ENCODE measurements around the gene LPCAT1. TPM values are rescaled to one million over a fixed set of nuclear protein-coding genes. Genes with fewer than 3 reads are reported as not detected.

Gene LPCAT1
- total RNA-seq, 2 experiments from 2014 or later: 60.8 to 68.3 TPM

DNA sequence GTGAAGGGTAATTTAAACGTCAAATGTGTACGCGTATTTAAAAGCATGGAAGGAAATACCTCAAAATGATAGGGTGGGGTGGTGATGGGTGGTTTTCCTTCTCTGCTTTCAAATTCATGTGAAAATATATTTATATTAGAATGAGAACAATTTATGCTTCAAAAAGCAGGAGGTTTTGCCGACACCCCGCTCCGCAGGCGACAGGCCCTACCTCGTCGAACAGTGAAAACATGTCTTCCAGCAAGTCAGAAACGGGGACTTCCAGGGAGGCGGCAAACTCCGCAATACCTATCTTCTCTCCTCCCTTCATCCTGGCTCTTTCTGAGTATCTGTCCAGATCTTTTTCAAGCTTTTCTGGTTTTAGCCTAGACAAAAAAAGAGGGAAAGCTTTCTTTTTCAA lies 50.0 kb downstream of the LPCAT1 start:
- ChIA-PET POLR2A (no interaction called here), CTCF (interaction anchor here (1.3 kb wide), 1 partner anchor 171 kb away, joined by 5 read pairs; no protein-coding TSS in a partner anchor)
- H3K27me3 Mint-ChIP-seq (ENCODE audit: low read depth): no peaks in the 10 kb centered on the region
- ATAC-seq: no peak
- no peaks in the 10 kb centered on the region for H3K9me3 Mint-ChIP-seq (ENCODE audit: insufficient read depth)
- no peak for DNase-seq
- no peak overlapping the region for H3K4me3 Mint-ChIP-seq
- H3K27ac Mint-ChIP-seq: no peak overlapping the region
- H3K36me3 Mint-ChIP-seq (ENCODE audit: low read depth): peaks cover 9% of the 10 kb centered on the region
- no peaks in the 10 kb centered on the region for H3K4me1 Mint-ChIP-seq (ENCODE audit: low read depth)

DNA sequence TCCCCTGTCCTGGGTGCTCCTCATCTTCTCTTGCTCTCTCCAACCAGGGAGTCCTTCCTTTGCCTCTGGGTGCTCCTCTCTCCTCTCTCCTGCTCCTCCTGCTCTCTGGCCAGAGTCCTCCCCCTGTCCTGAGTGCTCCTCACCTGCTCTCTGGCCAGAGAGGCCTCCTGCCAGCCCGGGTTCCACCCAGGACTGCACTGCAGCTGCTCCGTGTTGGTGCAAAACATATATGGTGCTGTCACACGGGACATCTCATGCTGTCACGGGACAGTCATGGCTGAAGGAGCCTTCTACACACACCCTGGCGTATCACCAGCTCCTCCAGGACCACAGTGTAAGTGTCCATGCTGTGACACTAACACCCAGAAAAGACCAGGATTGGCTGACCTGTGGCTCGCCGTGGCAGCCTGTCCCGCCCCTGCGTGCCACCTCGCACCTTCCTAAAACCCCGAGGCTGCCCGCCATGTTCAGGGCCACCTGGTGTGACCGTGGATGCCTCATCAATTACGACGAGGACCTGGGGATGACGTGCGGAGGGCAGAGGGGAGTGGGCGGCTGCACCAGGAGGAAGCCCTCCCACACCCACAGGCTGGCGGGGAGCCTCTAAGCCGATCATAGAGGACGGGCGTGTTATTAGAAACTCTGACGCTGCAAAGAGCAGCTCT lies 50.7 kb downstream of the LPCAT1 start:
- H3K36me3 Mint-ChIP-seq (ENCODE audit: low read depth): peaks cover 12% of the 10 kb centered on the region
- no peak for ATAC-seq
- POLR2A ChIA-PET: no interaction called here

DNA sequence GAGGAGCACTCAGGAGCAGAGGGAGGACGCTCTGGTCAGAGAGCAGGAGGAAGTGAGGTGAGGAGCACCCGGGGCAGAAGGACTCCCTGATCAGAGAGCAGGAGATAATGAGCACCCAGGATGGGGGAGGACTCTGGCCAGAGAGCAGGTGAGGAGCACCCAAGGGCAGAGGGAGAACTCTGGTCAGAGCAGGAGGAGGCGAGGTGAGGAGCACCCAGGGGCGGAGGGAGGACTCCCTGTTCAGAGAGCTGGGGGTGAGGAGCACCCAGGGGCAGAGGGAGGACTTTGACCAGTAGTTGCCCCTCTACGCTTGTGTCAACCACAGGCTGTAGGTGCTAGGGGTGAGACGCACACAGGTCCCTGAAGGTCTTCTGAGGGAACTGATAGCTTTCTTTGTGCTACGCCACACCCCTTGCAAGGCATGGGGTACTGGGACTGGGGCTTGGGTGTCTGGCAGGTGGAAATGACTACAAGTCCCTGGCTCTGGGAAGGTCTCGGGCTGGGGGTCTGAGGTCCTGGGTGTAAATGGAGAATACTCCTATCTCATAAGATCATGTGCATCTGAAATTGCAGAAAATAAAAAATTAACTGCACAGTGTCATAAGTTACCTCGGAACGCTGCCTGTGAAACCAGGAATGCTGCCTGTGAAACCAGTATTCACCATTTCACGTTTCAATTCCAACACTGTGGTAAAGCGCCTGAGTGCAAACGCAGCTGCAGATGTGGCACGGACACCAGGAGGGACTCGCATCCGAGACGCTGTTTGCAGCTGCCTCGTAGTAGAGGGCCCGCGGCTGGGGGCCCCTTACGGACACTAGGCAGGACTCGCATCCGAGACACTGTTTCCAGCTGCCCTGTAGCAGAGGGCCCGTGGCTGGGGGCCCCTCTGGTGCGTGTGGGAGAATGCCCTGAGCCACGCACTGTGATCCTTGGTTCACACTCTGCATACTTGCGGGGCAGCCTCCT lies 51.5 kb downstream of the LPCAT1 start:
- DNase-seq: no peak

More for the DNA sequence above, 50.7 kb downstream of the LPCAT1 start:
- no peak overlapping the region for H3K4me3 Mint-ChIP-seq
- no peak overlapping the region for H3K27ac Mint-ChIP-seq
- CTCF ChIA-PET: no interaction called here
- DNase-seq: no peak
- H3K27me3 Mint-ChIP-seq (ENCODE audit: low read depth): no peaks in the 10 kb centered on the region
- H3K4me1 Mint-ChIP-seq (ENCODE audit: low read depth): no peaks in the 10 kb centered on the region
- no peaks in the 10 kb centered on the region for H3K9me3 Mint-ChIP-seq (ENCODE audit: insufficient read depth)

DNA sequence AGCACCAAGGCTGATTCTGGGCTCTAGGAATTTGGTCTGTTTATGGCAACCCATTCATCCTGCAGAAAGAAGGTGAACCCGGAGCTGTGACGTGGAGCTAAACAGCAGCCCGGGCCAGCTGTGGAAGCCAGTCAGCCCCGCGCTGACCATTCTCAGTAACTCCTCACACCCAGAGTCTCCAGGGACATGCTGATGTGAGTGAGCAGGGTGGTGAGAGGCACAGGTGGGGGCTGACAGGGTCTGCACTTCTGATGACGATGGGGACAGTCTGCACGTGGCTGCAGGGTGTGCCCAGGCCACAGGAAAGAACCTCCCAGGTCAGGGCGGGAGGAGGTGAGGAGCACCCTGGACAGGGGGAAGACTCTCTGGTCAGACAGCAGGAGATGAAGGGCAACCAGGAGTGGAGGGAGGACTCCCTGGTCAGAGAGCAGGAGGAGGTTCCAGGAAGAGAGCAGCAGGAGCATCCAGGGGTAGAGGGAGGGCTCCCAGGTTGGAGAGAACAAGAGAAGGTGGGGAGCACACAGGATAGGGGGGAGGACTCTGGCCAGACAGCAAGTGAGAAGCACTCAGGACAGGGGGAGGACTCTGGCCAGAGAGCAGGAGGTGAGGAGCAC lies 52.4 kb downstream of the LPCAT1 start:
- H3K27me3 Mint-ChIP-seq (ENCODE audit: low read depth): no peaks in the 10 kb centered on the region
- POLR2A ChIA-PET: no interaction called here
- no peaks in the 10 kb centered on the region for H3K4me1 Mint-ChIP-seq (ENCODE audit: low read depth)
- H3K4me3 Mint-ChIP-seq: no peak overlapping the region
- CTCF ChIA-PET: interaction anchor here (1.8 kb wide), 1 partner anchor 8 kb away, joined by 4 read pairs; no protein-coding TSS in a partner anchor
- no peak overlapping the region for H3K27ac Mint-ChIP-seq
- no peak for ATAC-seq
- no peak for DNase-seq
- no peaks in the 10 kb centered on the region for H3K9me3 Mint-ChIP-seq (ENCODE audit: insufficient read depth)
- H3K36me3 Mint-ChIP-seq (ENCODE audit: low read depth): peaks cover 21% of the 10 kb centered on the region

More for the DNA sequence above, 51.5 kb downstream of the LPCAT1 start:
- H3K9me3 Mint-ChIP-seq (ENCODE audit: insufficient read depth): no peaks in the 10 kb centered on the region
- no peaks in the 10 kb centered on the region for H3K4me1 Mint-ChIP-seq (ENCODE audit: low read depth)
- H3K4me3 Mint-ChIP-seq: no peak overlapping the region
- no peak for ATAC-seq
- H3K27me3 Mint-ChIP-seq (ENCODE audit: low read depth): no peaks in the 10 kb centered on the region
- ChIA-PET CTCF (no interaction called here), POLR2A (no interaction called here)
- H3K36me3 Mint-ChIP-seq (ENCODE audit: low read depth): peaks cover 17% of the 10 kb centered on the region
- H3K27ac Mint-ChIP-seq: no peak overlapping the region

DNA sequence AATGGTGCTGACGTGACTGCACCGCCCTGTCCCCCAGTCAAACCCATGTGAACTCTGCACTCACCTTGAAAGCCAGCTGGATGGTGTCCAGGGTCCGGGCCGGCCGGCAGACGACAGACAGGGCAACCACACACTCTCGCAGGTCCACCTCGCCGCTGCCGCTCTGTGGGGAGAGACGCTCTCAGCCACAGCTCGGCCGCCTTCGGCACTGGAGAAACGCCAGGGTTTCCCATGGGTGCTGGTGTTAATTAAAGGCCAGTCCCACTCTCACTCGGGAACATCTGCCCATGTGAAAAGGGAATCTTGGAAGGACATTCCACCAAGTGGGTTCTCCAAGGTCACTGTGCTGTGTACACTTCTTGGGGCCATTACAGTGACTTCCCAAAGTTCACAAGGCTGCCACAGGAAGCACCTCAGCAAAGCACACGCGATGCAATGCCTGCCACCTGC lies 53.0 kb downstream of the LPCAT1 start:
- Mint-ChIP-seq H3K27me3 (ENCODE audit: low read depth) (no peaks in the 10 kb centered on the region), H3K27ac (no peak overlapping the region), H3K4me1 (ENCODE audit: low read depth) (no peaks in the 10 kb centered on the region), H3K9me3 (ENCODE audit: insufficient read depth) (no peaks in the 10 kb centered on the region), H3K4me3 (no peak overlapping the region), H3K36me3 (ENCODE audit: low read depth) (peaks cover 26% of the 10 kb centered on the region)
- DNase-seq (no peak), ATAC-seq (no peak)
- ChIA-PET CTCF (interaction anchor here (1.8 kb wide), 1 partner anchor 9 kb away, joined by 4 read pairs; no protein-coding TSS in a partner anchor), POLR2A (no interaction called here)

DNA sequence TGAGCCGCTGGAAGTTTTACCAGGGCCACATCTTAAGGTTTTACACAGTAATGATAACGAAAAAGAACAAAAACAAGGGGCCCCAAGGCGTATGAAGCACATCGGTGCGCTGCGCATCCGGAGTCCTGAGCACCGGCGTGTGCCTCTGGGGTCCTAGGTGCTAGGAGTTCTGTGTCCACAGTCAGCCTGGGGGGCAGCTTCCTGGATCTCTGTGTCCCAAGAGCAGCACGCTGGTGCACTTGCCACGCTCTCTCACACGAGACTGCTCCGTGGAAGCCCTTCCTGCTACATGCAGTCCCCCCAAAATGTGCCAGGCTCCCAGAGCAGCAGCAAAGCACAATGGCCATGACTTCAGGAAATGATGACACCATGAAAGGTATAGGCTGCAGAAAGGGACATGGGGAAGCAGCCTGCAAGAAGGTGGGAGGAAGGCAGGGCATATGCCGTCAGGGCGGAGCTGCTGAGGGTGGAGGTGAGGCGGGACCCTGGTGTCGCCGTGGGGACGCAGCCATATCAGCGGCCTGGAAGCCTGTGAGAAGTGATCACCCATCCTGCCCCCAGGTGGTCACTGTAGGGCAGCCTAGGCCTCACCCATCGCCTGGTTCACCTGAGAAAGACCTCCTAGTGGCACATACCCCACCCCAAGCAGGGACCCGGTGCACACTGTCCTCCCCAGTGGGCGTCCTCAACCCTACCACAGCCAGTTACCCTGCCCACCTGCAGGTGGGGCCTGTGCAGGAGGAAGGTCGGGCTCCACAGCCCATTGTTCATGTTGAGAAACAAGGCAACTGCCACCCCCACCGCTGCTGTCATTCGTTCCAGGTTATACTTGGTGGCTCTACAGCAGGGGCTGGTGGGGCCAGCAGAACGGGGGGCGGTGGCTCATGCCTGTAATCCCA lies 54.9 kb downstream of the LPCAT1 start:
- no peaks in the 10 kb centered on the region for H3K9me3 Mint-ChIP-seq (ENCODE audit: insufficient read depth)
- no peak overlapping the region for H3K27ac Mint-ChIP-seq
- POLR2A ChIA-PET: no interaction called here
- no peak overlapping the region for H3K4me3 Mint-ChIP-seq
- H3K27me3 Mint-ChIP-seq (ENCODE audit: low read depth): no peaks in the 10 kb centered on the region
- no peak for ATAC-seq
- DNase-seq: no peak
- H3K4me1 Mint-ChIP-seq (ENCODE audit: low read depth): no peaks in the 10 kb centered on the region
- H3K36me3 Mint-ChIP-seq (ENCODE audit: low read depth): peaks cover 44% of the 10 kb centered on the region
- CTCF ChIA-PET: no interaction called here

DNA sequence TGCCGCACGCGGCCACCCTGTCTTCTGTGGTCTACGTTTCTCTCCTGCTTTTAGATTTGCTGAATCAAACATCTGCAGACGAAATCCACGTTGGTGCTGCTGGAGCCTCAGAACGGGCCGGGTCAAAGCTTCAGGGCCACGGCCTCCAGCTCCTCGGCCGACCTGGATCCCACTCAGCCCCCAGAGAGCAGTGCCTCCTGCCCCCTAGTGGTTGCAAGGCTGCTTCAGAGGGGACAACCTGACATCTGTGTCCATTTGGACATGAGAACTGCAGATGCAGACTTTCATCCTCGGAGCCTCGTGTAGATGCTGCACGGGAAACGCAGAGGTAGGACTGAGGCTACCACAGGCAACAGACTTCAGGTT lies 55.5 kb downstream of the LPCAT1 start:
- Mint-ChIP-seq H3K9me3 (ENCODE audit: insufficient read depth) (no peaks in the 10 kb centered on the region), H3K27ac (no peak overlapping the region), H3K4me3 (no peak overlapping the region), H3K27me3 (ENCODE audit: low read depth) (no peaks in the 10 kb centered on the region), H3K4me1 (ENCODE audit: low read depth) (no peaks in the 10 kb centered on the region), H3K36me3 (ENCODE audit: low read depth) (peaks cover 50% of the 10 kb centered on the region)
- CTCF ChIA-PET: interaction anchor here (0.6 kb wide), 1 partner anchor 83 kb away, joined by 3 read pairs; no protein-coding TSS in a partner anchor
- no peak for ATAC-seq
- DNase-seq: peak; percentile 35
- POLR2A ChIA-PET: no interaction called here

DNA sequence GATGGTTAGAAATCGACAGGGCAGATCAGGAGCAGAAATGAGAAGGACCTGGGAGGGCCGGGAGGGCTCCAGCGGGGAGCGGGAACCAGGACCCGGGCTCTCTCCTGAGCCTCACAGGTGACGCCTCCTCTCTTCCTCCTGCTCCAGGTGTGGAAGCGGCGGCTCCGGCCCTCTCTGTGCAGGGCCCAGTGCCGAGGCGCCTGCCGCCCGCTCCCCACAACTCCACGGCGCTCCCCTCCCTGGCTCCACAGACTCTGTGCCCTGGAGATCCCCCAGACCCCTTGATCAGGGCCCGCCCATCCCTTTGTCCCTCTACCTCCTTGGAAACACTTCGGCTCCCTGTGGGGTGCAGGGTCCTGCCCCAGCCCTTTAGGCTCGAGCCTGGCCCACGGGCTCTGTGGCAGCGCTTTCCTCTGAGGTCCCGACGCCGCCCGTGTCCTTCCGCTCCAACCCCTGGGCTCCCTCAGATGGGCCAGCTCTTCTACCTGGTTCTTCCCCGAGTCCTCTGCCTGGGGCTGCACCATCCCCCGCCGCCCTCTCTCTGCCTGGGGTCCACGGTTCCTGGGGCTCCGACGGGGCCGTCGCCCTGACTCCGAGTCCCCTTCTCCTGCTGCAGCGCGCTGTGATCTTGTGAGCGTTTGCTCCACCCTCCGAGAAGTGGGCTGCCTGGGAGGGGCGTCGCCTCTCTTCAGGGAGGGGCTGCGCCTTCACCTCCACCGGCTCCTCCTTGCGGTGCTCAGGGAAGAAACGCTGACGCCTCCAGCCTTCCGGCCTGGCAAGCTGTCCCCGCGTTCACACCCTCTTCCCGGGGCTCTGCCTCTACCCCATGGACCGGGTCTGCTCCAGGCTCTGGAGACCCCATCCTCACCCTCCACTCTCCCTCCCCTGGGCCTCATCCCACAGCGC lies 56.2 kb downstream of the LPCAT1 start:
- ATAC-seq (no peak), DNase-seq (no peak)
- Mint-ChIP-seq H3K4me3 (no peak overlapping the region), H3K9me3 (ENCODE audit: insufficient read depth) (no peaks in the 10 kb centered on the region), H3K27ac (no peak overlapping the region), H3K36me3 (ENCODE audit: low read depth) (peaks cover 49% of the 10 kb centered on the region), H3K4me1 (ENCODE audit: low read depth) (no peaks in the 10 kb centered on the region), H3K27me3 (ENCODE audit: low read depth) (no peaks in the 10 kb centered on the region)
- ChIA-PET POLR2A (no interaction called here), CTCF (interaction anchor here (0.6 kb wide), 1 partner anchor 83 kb away, joined by 3 read pairs; no protein-coding TSS in a partner anchor)

DNA sequence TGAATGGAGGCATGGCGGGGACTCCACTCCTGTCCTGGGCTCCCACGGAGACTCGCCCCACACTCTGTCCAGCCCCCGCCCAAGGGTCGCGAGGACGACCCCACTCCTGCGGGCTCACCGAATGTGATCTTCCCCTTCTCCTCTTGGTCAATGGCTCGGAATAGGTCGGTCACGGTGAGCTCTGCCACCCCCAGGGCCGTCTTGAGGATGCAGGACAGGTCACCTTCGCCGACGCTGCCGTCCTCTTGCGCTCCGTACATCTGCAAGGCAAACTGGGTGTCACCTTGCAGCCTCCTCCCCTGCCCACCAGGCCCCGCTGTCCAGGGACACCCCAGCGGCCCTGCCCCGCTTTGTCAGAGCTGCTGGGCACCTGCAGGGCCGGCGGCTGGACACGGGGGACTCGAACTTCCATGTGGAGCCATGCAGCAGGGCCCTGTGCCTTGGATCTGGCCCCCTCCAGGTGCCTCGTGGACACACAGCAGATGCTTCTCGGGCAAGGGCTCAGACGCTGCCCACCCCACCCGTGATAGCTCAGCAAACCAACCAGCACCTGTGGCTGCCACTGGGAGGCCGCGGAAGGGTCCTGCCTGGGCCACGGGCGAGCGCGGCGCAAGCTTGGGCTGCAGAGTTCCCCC lies 57.0 kb downstream of the LPCAT1 start:
- H3K4me1 Mint-ChIP-seq (ENCODE audit: low read depth): no peaks in the 10 kb centered on the region

DNA sequence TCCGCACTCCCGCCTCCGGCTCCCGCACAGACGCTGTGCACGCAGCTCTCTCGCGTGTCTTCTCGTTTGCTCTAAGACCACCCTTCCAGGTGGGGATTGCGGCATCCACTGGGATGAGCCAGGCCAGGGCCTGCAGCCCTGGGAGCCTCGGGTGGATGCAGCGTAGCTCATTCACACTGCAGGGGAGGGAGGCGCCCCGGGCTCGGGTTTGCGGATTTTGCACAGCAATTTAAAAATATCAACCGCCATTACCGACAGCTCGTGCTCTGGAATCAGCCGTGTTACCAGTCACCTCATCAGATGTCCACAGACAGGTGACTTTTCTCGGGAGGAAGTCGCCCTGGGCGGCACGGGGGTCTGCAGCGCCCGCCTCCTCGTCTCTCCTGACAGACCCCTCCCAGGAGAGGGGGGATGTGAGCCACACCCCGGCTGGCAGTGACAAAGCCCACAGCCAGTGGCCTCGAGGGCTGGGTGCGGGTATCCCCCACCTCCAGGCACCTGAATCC lies 57.7 kb downstream of the LPCAT1 start:
- H3K27me3 Mint-ChIP-seq (ENCODE audit: low read depth): no peaks in the 10 kb centered on the region
- H3K4me3 Mint-ChIP-seq: no peak overlapping the region
- DNase-seq (no peak), ATAC-seq (no peak)
- H3K4me1 Mint-ChIP-seq (ENCODE audit: low read depth): no peaks in the 10 kb centered on the region
- H3K36me3 Mint-ChIP-seq (ENCODE audit: low read depth): peaks cover 58% of the 10 kb centered on the region
- ChIA-PET CTCF (no interaction called here), POLR2A (no interaction called here)
- H3K9me3 Mint-ChIP-seq (ENCODE audit: insufficient read depth): no peaks in the 10 kb centered on the region
- no peak overlapping the region for H3K27ac Mint-ChIP-seq

More for the DNA sequence above, 57.0 kb downstream of the LPCAT1 start:
- no peaks in the 10 kb centered on the region for H3K27me3 Mint-ChIP-seq (ENCODE audit: low read depth)
- CTCF ChIA-PET: no interaction called here
- H3K9me3 Mint-ChIP-seq (ENCODE audit: insufficient read depth): no peaks in the 10 kb centered on the region
- no peak overlapping the region for H3K4me3 Mint-ChIP-seq
- POLR2A ChIA-PET: no interaction called here
- DNase-seq: no peak
- no peak for ATAC-seq
- no peak overlapping the region for H3K27ac Mint-ChIP-seq
- peaks cover 53% of the 10 kb centered on the region for H3K36me3 Mint-ChIP-seq (ENCODE audit: low read depth)
